Gastrocnemius medialis (tissue), 4 donors: ENCODE measurements around the gene IGFBP2. TPM values are rescaled to one million over a fixed set of nuclear protein-coding genes. Genes with fewer than 3 reads are reported as not detected.

Source experiments
- ATAC-seq, 2 donors: fragments of 150-250 bp; one replicate each; pipeline ENCODE4 v1.9.1; 2016
- DNase-seq, 2 donors: peaks; one replicate each; pipeline ENCODE4 v3.0.0-alpha.2; 2019
- H3K27ac ChIP-seq, 4 donors: fragments of 200-600 bp; sonication (generic); 1 replicate in 1 of 4; 2 replicates in 3 of 4; pipeline ENCODE4 v1.5.1; 2016 to 2018; ENCODE audit warnings: mild to moderate bottlenecking in 2 of 4, moderate library complexity in 1 of 4
- H3K27me3 ChIP-seq, 3 donors: fragments of 200-600 bp; sonication (generic) in 2 of 3; 1 replicate in 1 of 3; 2 replicates in 2 of 3; pipeline versions ENCODE4 v1.5.1 to v1.6.0; 2016 to 2019; ENCODE audit warnings: mild to moderate bottlenecking in 1 of 3, moderate library complexity in 1 of 3
- H3K36me3 ChIP-seq, 2 donors: fragments of 200-600 bp; sonication (generic) in 1 of 2; one replicate each; pipeline ENCODE4 v1.5.1; 2017 to 2018
- H3K4me1 ChIP-seq, 2 donors: fragments of 200-600 bp; sonication (generic) in 1 of 2; one replicate each; pipeline ENCODE4 v1.5.1; 2016 to 2017; ENCODE audit warnings: mild to moderate bottlenecking in 2 of 2
- H3K4me3 ChIP-seq, 4 donors: fragments of 200-600 bp; sonication (generic) in 3 of 4; 1 replicate in 1 of 4; 2 replicates in 3 of 4; pipeline ENCODE4 v1.5.1; 2016 to 2019; ENCODE audit warnings: mild to moderate bottlenecking in 2 of 4
- H3K9me3 ChIP-seq, 3 donors: fragments of 200-600 bp; sonication (generic) in 2 of 3; 1 replicate in 1 of 3; 2 replicates in 2 of 3; pipeline ENCODE4 v1.5.1; 2016 to 2019
- CTCF ChIP-seq, 5 experiments: fragments of 450-650 bp in 3 of 5; fragments of 200-600 bp in 2 of 5; sonication (generic) in 2 of 5; IDR thresholded peaks in 4 of 5; conservative IDR thresholded peaks in 1 of 5; 1 replicate in 4 of 5; 2 replicates in 1 of 5; pipeline ENCODE4 v1.5.1; 2016 to 2019; ENCODE audit warnings: antibody characterized with exemption in 5 of 5, mild to moderate bottlenecking in 3 of 5, moderate library complexity in 3 of 5
- POLR2A ChIP-seq, 2 donors: fragments of 450-650 bp; IDR thresholded peaks; one replicate each; pipeline ENCODE4 v1.6.1; 2017; ENCODE audit warnings: antibody characterized with exemption in 2 of 2, mild to moderate bottlenecking in 2 of 2, moderate library complexity in 2 of 2
- in situ Hi-C, 4 donors: fragments of 200-750 bp; cut with MboI; loops; one replicate each; pipeline versions ENCODE4 v1.15.0 to v1.8.0; 2017; ENCODE audit warnings: low sequenced_read_pairs in 4 of 4
- intact Hi-C: fragments of 100-400 bp; cut with DNase I; formaldehyde crosslinking; loops from one replicate; pipeline ENCODE4 v1.15.1; 2023; ENCODE audit warnings: low total_unique reads
- total RNA-seq, 4 donors: library from RNA; depleted of rRNA; stranded (reverse); fragments of >200 nt; gene quantifications; one replicate each; pipeline versions ENCODE4 v1.1.0 to v1.2.3, GENCODE V29; 2016

IGFBP2 gene
- total RNA-seq, 4 donors from 2014 or later: 14.3 to 44.4 (median 23.6) TPM

- peak; percentile 62 to 66 for ATAC-seq
- Histone ChIP-seq H3K9me3 (no peaks in the 10 kb centered on the region), H3K4me1 (peaks cover 66 to 68% of the 10 kb centered on the region in 2 donors), H3K27ac (peak overlapping the region; percentile 69 to 75 (median 74)), H3K36me3 (no peaks in the 10 kb centered on the region), H3K27me3 (no peaks in the 10 kb centered on the region), H3K4me3 (no peak overlapping the region)
- no peak for DNase-seq
- TF ChIP-seq CTCF (IDR thresholded peaks at IDR 0.05 in 4 of 5, conservative IDR thresholded peaks at IDR 0.05 in 1 of 5): peak; percentile 63 to 81 (median 67)
- no peak for TF ChIP-seq POLR2A (IDR thresholded peaks at IDR 0.05)
- intact Hi-C loops: loop anchor here (1.0 to 10.0 kb wide), 9 partner anchors 76 to 1206 kb away; no protein-coding TSS in a partner anchor
- in situ Hi-C loops: loop anchor here (5.0 to 25.0 kb wide), 8 partner anchors 113 to 1016 kb away; no protein-coding TSS in a partner anchor
These were observed 65.7 kb downstream of the IGFBP2 start for GRCh38 chr2:216698895-216699294.

GRCh38 chr2:216700088-216700567, 66.9 kb downstream of the IGFBP2 start:
- in situ Hi-C loops (loop anchor here in 2 of 4 donors (10.0 to 25.0 kb wide), 3 partner anchors 115 to 465 kb away; no protein-coding TSS in a partner anchor), intact Hi-C loops (no loop called here)
- DNase-seq: no peak
- Histone ChIP-seq H3K27me3 (no peaks in the 10 kb centered on the region), H3K4me3 (no peak overlapping the region), H3K9me3 (no peaks in the 10 kb centered on the region), H3K4me1 (peaks cover 58% of the 10 kb centered on the region in 2 donors), H3K36me3 (no peaks in the 10 kb centered on the region), H3K27ac (peak overlapping the region; percentile 69 to 75 (median 74))
- peak in 1 of 2 donors; percentile 38 for ATAC-seq
- TF ChIP-seq CTCF (IDR thresholded peaks at IDR 0.05 in 4 of 5, conservative IDR thresholded peaks at IDR 0.05 in 1 of 5): no peak
- TF ChIP-seq POLR2A (IDR thresholded peaks at IDR 0.05): no peak

- in situ Hi-C loops (loop anchor here in 2 of 4 donors (10.0 to 25.0 kb wide), 3 partner anchors 114 to 464 kb away; no protein-coding TSS in a partner anchor), intact Hi-C loops (no loop called here)
- H3K4me1 ChIP-seq: peaks cover 52 to 55% of the 10 kb centered on the region in 2 donors
- no peaks in the 10 kb centered on the region for H3K36me3 ChIP-seq
- no peak for DNase-seq
- no peaks in the 10 kb centered on the region for H3K9me3 ChIP-seq
- no peaks in the 10 kb centered on the region for H3K27me3 ChIP-seq
- TF ChIP-seq CTCF (IDR thresholded peaks at IDR 0.05 in 4 of 5, conservative IDR thresholded peaks at IDR 0.05 in 1 of 5) (no peak), POLR2A (IDR thresholded peaks at IDR 0.05) (no peak)
- H3K4me3 ChIP-seq: no peak overlapping the region
- H3K27ac ChIP-seq: peak overlapping the region; percentile 69 to 75 (median 74)
- ATAC-seq: no peak
These were observed 67.6 kb downstream of the IGFBP2 start for GRCh38 chr2:216700781-216701180.

GRCh38 chr2:216701544-216701943, 68.3 kb downstream of the IGFBP2 start:
- intact Hi-C loops: no loop called here
- ATAC-seq (no peak), DNase-seq (no peak)
- Histone ChIP-seq H3K9me3 (no peaks in the 10 kb centered on the region), H3K27ac (peak overlapping the region in 3 of 4 donors; percentile 69 to 75 (median 75)), H3K27me3 (no peaks in the 10 kb centered on the region), H3K4me1 (peaks cover 44 to 48% of the 10 kb centered on the region in 2 donors), H3K4me3 (no peak overlapping the region), H3K36me3 (no peaks in the 10 kb centered on the region)
- no peak for TF ChIP-seq CTCF (IDR thresholded peaks at IDR 0.05 in 4 of 5, conservative IDR thresholded peaks at IDR 0.05 in 1 of 5)
- TF ChIP-seq POLR2A (IDR thresholded peaks at IDR 0.05): no peak
- in situ Hi-C loops: loop anchor here in 2 of 4 donors (10.0 to 25.0 kb wide), 3 partner anchors 113 to 463 kb away; no protein-coding TSS in a partner anchor
